Activated CD8-positive, alpha-beta T cell treated with anti-CD3 and anti-CD28 coated beads for 36 hours (primary cell): ENCODE data around the gene ZNF576. TPM values are rescaled to one million over a fixed set of nuclear protein-coding genes. Genes with fewer than 3 reads are reported as not detected.

Experiments used
- ATAC-seq: fragments of 200-7000 bp; cut with Tn5 transposase; one replicate; pipeline ENCODE4 v1.10.0; 2021; ENCODE audit warnings: mild to moderate bottlenecking, moderate library complexity
- CTCF ChIA-PET: fragments of 350-600 bp; sonication (Branson Sonifier 250); formaldehyde crosslinking; loops from one replicate; lab custom pipeline; 2021; ENCODE audit warnings: antibody characterized with exemption; lab: Charles Lee
- POLR2A ChIA-PET: fragments of 350-600 bp; sonication (Branson Sonifier 250); formaldehyde crosslinking; loops from one replicate; lab custom pipeline; 2021; ENCODE audit warnings: antibody characterized with exemption; lab: Charles Lee
- DNase-seq: peaks from one replicate; pipeline ENCODE4 v3.0.0-alpha.2; 2020
- H3K27ac Mint-ChIP-seq: one replicate; pipeline ENCODE4 v1.8.0; 2021; ENCODE audit warnings: mild to moderate bottlenecking, mixed read lengths
- H3K27me3 Mint-ChIP-seq: one replicate; pipeline ENCODE4 v1.8.0; 2021; ENCODE audit warnings: mixed read lengths
- H3K36me3 Mint-ChIP-seq: one replicate; pipeline ENCODE4 v1.8.0; 2021; ENCODE audit warnings: low read depth, mixed read lengths
- H3K4me1 Mint-ChIP-seq: one replicate; pipeline ENCODE4 v1.8.0; 2021; ENCODE audit warnings: low read depth, mixed read lengths
- H3K4me3 Mint-ChIP-seq: one replicate; pipeline ENCODE4 v1.8.0; 2021; ENCODE audit warnings: mild to moderate bottlenecking, moderate library complexity, mixed read lengths
- H3K9me3 Mint-ChIP-seq: one replicate; pipeline ENCODE4 v1.8.0; 2021; ENCODE audit warnings: mixed read lengths
- CTCF ChIP-seq: fragments of 200-600 bp; IDR thresholded peaks from one replicate; pipeline ENCODE4 v1.8.0; 2022; ENCODE audit warnings: antibody characterized with exemption, mild to moderate bottlenecking
- intact Hi-C: fragments of 100-400 bp; cut with micrococcal nuclease; formaldehyde crosslinking; loops from one replicate; pipeline ENCODE4 v1.10.0; 2022
- total RNA-seq, 2 experiments: library from RNA; stranded (reverse); gene quantifications; one replicate each; pipeline ENCODE4 v1.2.3, GENCODE V29; 2021

ZNF576 gene
- total RNA-seq, 2 experiments from 2014 or later: 8.8 to 12.2 TPM

DNA sequence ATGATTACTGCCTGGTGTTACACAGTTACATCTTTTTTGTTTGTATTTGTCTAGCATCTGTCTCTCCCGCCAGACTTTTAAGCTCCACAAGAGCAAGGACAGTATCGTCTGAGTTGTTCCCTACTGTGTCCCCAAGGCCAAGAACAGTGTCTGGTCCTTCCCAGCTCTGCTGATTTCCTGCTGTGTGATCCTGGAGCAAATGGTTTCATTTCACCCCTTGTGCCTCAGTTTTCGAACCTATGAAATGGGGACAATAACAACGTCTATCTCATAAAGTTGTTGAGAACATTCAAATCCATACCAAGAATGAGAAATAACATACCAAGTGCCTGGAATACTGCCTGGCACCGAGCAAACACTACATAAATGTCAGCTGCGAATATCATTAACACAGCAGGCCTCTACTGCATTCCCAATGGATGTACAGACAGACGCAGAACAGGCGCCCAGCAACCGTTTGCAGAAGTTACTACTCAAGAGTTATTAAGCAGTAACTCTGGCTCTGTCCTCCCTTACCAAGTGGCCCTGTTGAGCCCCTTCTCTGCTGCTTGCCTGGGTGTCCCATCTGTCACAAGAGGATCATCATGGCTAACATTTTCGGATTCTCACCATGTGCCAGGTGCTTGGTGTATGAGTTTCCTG is 32.5 kb upstream of the ZNF576 start:
- Mint-ChIP-seq H3K27ac (peak overlapping the region; percentile 97), H3K36me3 (peaks cover 33% of the 10 kb centered on the region), H3K4me3 (no peak overlapping the region), H3K9me3 (peaks cover 3% of the 10 kb centered on the region), H3K27me3 (no peaks in the 10 kb centered on the region), H3K4me1 (peaks cover 52% of the 10 kb centered on the region)
- no peak for ATAC-seq
- ChIA-PET CTCF (interaction anchor here (0.7 to 3.5 kb wide), 5 partner anchors 8 to 118 kb away, joined by 3 to 27 read pairs (median 4); partner anchors contain the start of genes IRGQ and ZNF576), POLR2A (interaction anchor here (3.4 kb wide), 1 partner anchor 11 kb away, joined by 15 read pairs; the partner anchor contains the start of gene XRCC1)
- no peak for DNase-seq
- no peak for TF ChIP-seq CTCF
- intact Hi-C loops: loop anchor here (5.0 kb wide), 1 partner anchor 33 kb away; the partner anchor contains the start of genes IRGQ and ZNF576

GRCh38 chr19:43564800-43565199 is 31.6 kb upstream of the ZNF576 start:
- H3K27me3 Mint-ChIP-seq: no peaks in the 10 kb centered on the region
- peaks cover 54% of the 10 kb centered on the region for H3K4me1 Mint-ChIP-seq
- POLR2A ChIA-PET: interaction anchor here (0.7 to 3.4 kb wide), 3 partner anchors 10 to 32 kb away, joined by 3 to 15 read pairs (median 3); partner anchors contain the start of genes XRCC1 and ZNF575
- TF ChIP-seq CTCF: no peak
- ATAC-seq: no peak
- DNase-seq: no peak
- peaks cover 3% of the 10 kb centered on the region for H3K9me3 Mint-ChIP-seq
- H3K27ac Mint-ChIP-seq: peak overlapping the region; percentile 60
- intact Hi-C loops: loop anchor here (5.0 kb wide), 1 partner anchor 33 kb away; the partner anchor contains the start of genes IRGQ and ZNF576
- H3K36me3 Mint-ChIP-seq: peaks cover 31% of the 10 kb centered on the region
- CTCF ChIA-PET: interaction anchor here (1.3 to 3.5 kb wide), 5 partner anchors 9 to 119 kb away, joined by 3 to 27 read pairs (median 5); no protein-coding TSS in a partner anchor
- no peak overlapping the region for H3K4me3 Mint-ChIP-seq

DNA sequence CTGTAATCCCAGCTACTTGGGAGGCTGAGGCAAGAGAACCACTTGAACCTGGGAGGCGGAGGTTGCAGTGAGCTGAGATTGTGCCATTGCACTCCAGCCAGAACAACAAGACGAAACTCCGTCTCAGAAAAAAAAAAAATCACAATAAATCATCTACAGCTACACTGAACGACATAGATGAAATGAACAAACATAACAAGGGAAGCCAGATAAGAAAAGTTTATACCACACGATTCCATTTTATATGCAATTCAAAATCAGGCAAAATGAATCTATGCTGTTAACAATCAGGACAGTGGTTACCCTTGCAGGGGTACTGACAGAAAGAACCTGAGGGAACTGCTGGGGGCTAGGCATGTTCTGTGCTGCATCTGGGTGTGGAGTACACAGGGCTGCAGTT is 26.7 kb upstream of the ZNF576 start:
- Mint-ChIP-seq H3K4me3 (no peak overlapping the region), H3K27ac (peak overlapping the region; percentile 4), H3K27me3 (no peaks in the 10 kb centered on the region), H3K9me3 (no peaks in the 10 kb centered on the region), H3K36me3 (peaks cover 7% of the 10 kb centered on the region), H3K4me1 (peaks cover 28% of the 10 kb centered on the region)
- no peak for DNase-seq
- CTCF ChIA-PET: interaction anchor here (1.2 to 2.4 kb wide), 2 partner anchors 25 to 28 kb away, joined by 3 to 7 read pairs; no protein-coding TSS in a partner anchor
- POLR2A ChIA-PET: no interaction called here
- no peak for ATAC-seq
- intact Hi-C loops: no loop called here
- TF ChIP-seq CTCF: no peak

DNA sequence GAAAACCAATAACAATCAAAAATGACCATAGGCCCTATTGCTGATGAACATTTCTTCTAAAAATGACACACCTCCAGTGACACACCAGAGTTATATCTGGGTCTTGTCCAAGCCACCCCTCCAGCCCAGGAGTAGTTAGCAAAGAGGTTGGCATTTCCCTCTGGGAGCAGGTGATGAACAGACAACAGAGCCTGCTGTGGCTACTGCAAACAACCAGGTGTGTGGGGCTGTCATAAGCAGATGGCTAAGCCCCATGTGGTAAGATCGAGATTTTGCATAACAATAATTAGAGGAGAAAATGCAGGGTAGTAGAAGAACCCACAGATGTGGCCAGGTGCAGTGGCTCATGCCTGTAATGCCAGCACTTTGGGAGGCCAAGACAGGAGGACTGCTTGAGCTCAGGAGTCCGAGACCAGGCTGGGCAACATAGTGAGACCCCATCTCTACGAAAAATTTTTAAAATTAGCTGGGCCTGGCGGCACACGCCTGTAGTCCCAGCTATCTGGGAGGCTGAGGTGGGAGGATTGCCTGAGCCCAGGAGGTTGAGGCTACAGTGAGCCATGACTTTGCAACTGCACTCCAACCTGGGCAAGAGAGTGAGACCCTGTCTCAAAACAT is 26.1 kb upstream of the ZNF576 start:
- H3K9me3 Mint-ChIP-seq: no peaks in the 10 kb centered on the region
- ATAC-seq (no peak), DNase-seq (no peak)
- no peak for TF ChIP-seq CTCF
- H3K27me3 Mint-ChIP-seq: no peaks in the 10 kb centered on the region
- H3K36me3 Mint-ChIP-seq: peaks cover 9% of the 10 kb centered on the region
- POLR2A ChIA-PET: interaction anchor here (1.5 kb wide), 1 partner anchor 24 kb away, joined by 3 read pairs; no protein-coding TSS in a partner anchor
- no peak overlapping the region for H3K4me3 Mint-ChIP-seq
- intact Hi-C loops: no loop called here
- H3K27ac Mint-ChIP-seq: peak overlapping the region; percentile 4
- CTCF ChIA-PET: interaction anchor here (1.2 to 5.9 kb wide), 6 partner anchors 16 to 239 kb away, joined by 3 to 57 read pairs (median 5); no protein-coding TSS in a partner anchor
- H3K4me1 Mint-ChIP-seq: peaks cover 26% of the 10 kb centered on the region
